ENCODE data around the gene LYRM4. TPM values are rescaled to one million over a fixed set of nuclear protein-coding genes. Genes with fewer than 3 reads are reported as not detected.
A peak's percentile ranks its signal among the peaks of the same experiment; 100 is the strongest.

Gene LYRM4
- total RNA-seq = 7.4 and 16.6 TPM in 2 replicates

DNA sequence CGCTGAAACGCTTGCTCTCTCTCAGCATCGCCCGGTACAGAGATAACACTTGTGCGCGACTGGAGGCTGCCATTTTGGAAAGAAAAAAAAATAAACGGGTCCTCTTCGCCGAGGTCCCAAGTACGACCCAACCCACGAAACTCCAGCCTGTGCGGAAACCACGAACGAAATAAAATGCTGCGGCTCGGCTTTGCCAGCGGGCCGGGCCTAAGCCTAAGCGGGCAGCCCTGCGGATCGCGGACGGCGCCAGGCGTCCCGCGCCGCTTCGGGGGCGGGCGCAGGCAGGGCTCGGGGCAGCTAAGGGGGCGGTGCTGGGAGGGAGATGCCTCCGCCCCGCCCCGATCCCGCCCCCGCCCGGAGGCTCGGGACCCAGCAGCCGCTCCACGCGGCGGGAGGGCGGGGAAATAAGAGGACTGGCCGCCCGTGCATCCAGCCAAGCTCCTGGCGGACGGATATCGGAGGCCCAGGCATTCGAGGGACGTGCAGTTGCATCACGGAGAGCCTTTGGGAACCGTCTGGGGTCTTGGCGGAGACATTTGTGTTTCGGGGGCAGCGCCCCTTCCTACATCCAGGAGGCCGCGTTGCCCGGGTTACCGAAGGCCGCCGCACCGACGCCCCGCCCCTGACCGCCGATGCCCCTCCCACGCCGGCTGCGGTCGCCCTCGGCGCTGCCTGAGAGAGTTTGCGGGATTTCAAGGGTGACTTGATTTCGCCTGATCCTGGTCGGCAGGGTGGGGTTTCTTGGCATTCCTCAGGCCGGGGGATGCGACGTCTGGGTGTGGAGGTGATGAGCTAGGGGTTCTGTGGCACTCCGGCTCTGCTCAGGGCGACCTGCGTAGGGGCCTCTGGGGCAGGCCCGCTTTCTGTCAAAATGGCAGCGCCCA lies at the start of gene LYRM4, which contains the start of gene FARS2:
Gene LYRM4 (minus strand): TSS at position 290 of the 884 bp plus-strand sequence. CDS start 217 bp downstream, at position 73.
Gene FARS2 (plus strand): TSS at position 853 of the 884 bp plus-strand sequence.
- Histone ChIP-seq H3K79me2 (ENCODE audit: insufficient read depth, low read length) (peaks cover 58% of the 10 kb centered on the region), H3K4me1 (ENCODE audit: insufficient read depth, low read length) (peaks cover 15% of the 10 kb centered on the region), H3K4me2 (ENCODE audit: insufficient read depth, low read length) (peak within 1 kb of the TSS; percentile 99), H3K27ac (ENCODE audit: low read depth, low read length) (peak within 1 kb of the TSS; percentile 97), H2AFZ (ENCODE audit: low read length) (peak within 1 kb of the TSS; percentile 96), H3K27me3 (ENCODE audit: insufficient read depth, low read length) (no peaks in the 10 kb centered on the region), H4K20me1 (ENCODE audit: insufficient read depth, low read length) (no peaks in the 10 kb centered on the region), H3K36me3 (ENCODE audit: insufficient read depth, low read length) (no peaks in the 10 kb centered on the region), H3K4me3 (ENCODE audit: insufficient read depth, low read length) (peak within 1 kb of the TSS; percentile 84), H3K9me3 (ENCODE audit: low read depth, low read length) (no peaks in the 10 kb centered on the region)
- peak; percentile 97 for DNase-seq (ENCODE audit: insufficient read length, low spot score, missing footprints)
- TF ChIP-seq, protein P1, sequence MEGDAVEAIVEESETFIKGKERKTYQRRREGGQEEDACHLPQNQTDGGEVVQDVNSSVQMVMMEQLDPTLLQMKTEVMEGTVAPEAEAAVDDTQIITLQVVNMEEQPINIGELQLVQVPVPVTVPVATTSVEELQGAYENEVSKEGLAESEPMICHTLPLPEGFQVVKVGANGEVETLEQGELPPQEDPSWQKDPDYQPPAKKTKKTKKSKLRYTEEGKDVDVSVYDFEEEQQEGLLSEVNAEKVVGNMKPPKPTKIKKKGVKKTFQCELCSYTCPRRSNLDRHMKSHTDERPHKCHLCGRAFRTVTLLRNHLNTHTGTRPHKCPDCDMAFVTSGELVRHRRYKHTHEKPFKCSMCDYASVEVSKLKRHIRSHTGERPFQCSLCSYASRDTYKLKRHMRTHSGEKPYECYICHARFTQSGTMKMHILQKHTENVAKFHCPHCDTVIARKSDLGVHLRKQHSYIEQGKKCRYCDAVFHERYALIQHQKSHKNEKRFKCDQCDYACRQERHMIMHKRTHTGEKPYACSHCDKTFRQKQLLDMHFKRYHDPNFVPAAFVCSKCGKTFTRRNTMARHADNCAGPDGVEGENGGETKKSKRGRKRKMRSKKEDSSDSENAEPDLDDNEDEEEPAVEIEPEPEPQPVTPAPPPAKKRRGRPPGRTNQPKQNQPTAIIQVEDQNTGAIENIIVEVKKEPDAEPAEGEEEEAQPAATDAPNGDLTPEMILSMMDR (IDR thresholded peaks at IDR 0.05; ENCODE audit: extremely low read depth, low read depth, low read length) = no peak

DNA sequence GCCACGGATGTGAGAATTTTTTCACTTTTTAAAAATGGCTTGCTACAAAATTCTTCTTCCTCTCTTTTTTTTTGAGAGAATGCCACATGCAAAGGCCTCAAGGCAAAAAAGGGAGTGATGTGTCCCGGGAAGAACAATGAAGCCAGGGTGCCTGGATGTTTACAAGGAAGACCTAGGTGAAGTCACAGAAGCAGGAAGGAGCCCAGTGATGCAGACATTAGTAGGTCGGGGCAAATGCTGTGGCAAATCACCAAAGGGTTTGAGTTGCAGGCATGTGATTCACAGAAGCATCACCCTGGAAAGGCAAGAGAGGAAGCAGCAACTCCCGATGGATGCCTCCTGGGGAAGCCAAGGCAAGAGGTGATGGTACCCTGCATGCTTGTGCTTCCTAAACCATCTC lies 47.3 kb upstream of the LYRM4 start:
- no peaks in the 10 kb centered on the region for H3K27me3 ChIP-seq (ENCODE audit: insufficient read depth, low read length)
- peaks cover 26% of the 10 kb centered on the region for H4K20me1 ChIP-seq (ENCODE audit: insufficient read depth, low read length)
- no peaks in the 10 kb centered on the region for H3K36me3 ChIP-seq (ENCODE audit: insufficient read depth, low read length)
- no peak overlapping the region for H3K4me2 ChIP-seq (ENCODE audit: insufficient read depth, low read length)
- no peak overlapping the region for H2AFZ ChIP-seq (ENCODE audit: low read length)
- H3K9me3 ChIP-seq (ENCODE audit: low read depth, low read length) = no peaks in the 10 kb centered on the region
- TF ChIP-seq, protein P1 (IDR thresholded peaks at IDR 0.05; ENCODE audit: extremely low read depth, low read depth, low read length) = no peak
- peaks cover 10% of the 10 kb centered on the region for H3K4me1 ChIP-seq (ENCODE audit: insufficient read depth, low read length)
- DNase-seq (ENCODE audit: insufficient read length, low spot score, missing footprints) = no peak
- H3K4me3 ChIP-seq (ENCODE audit: insufficient read depth, low read length) = no peak overlapping the region
- no peak overlapping the region for H3K27ac ChIP-seq (ENCODE audit: low read depth, low read length)
- H3K79me2 ChIP-seq (ENCODE audit: insufficient read depth, low read length) = peaks cover 9% of the 10 kb centered on the region

DNA sequence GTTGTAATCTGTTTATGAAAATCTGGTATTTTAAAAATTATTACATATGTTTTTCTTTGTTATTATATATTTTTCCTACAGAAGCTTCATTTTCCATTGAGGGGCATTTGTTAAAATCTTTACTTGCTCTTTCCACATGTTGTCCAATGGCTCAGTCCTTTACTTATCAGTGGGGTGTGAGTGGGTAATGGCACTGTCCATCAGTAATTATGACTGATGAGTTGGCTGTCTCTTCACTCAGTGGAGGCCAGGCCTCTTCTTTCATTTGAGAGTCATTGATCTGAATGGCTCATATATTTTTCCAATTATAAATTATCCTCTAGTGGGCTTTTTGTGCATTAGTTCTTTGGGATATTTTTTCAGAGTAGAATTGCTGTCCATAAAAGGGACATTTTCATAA lies 46.3 kb upstream of the LYRM4 start:
- DNase-seq (ENCODE audit: insufficient read length, low spot score, missing footprints) = no peak
- peaks cover 9% of the 10 kb centered on the region for H3K79me2 ChIP-seq (ENCODE audit: insufficient read depth, low read length)
- H3K4me3 ChIP-seq (ENCODE audit: insufficient read depth, low read length) = no peak overlapping the region
- H3K27me3 ChIP-seq (ENCODE audit: insufficient read depth, low read length) = no peaks in the 10 kb centered on the region
- peaks cover 24% of the 10 kb centered on the region for H4K20me1 ChIP-seq (ENCODE audit: insufficient read depth, low read length)
- TF ChIP-seq, protein P1 (IDR thresholded peaks at IDR 0.05; ENCODE audit: extremely low read depth, low read depth, low read length) = no peak
- no peaks in the 10 kb centered on the region for H3K36me3 ChIP-seq (ENCODE audit: insufficient read depth, low read length)
- H3K27ac ChIP-seq (ENCODE audit: low read depth, low read length) = no peak overlapping the region
- no peak overlapping the region for H3K4me2 ChIP-seq (ENCODE audit: insufficient read depth, low read length)
- no peak overlapping the region for H2AFZ ChIP-seq (ENCODE audit: low read length)
- peaks cover 10% of the 10 kb centered on the region for H3K4me1 ChIP-seq (ENCODE audit: insufficient read depth, low read length)
- no peaks in the 10 kb centered on the region for H3K9me3 ChIP-seq (ENCODE audit: low read depth, low read length)

DNA sequence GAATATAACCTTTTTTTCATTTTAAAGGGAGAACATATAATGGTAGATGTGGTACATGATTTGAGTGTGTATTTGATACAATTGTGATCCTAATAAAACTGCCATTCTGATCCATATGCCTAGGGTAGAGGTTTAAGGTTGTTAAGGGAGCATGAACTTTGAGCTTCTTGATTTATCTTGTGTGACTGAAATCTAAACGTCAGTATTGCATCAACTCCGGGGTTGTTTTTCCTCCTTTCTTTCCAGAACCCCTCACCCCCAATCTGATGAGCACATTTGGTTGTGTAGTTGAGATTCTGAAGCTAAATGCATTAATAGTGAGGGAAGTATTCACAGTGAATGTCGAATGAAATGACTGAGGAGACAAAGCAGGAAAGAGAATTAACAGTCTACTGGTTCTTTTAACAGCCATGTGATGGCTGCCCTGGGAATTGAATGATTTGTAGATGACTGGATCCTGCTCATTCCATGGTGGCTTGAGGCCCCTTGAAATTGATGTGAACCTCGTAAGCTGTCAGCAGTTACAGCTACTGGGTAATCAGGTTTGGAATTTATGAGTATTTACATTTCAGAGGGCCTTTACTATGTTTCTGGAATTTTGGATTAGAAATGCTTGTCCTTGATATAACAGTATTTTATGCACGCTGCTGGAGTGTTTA lies 45.3 kb upstream of the LYRM4 start:
- Histone ChIP-seq H3K4me2 (ENCODE audit: insufficient read depth, low read length) (peak overlapping the region; percentile 6), H3K27ac (ENCODE audit: low read depth, low read length) (no peak overlapping the region), H3K4me3 (ENCODE audit: insufficient read depth, low read length) (no peak overlapping the region), H4K20me1 (ENCODE audit: insufficient read depth, low read length) (peaks cover 32% of the 10 kb centered on the region), H3K36me3 (ENCODE audit: insufficient read depth, low read length) (no peaks in the 10 kb centered on the region), H3K27me3 (ENCODE audit: insufficient read depth, low read length) (no peaks in the 10 kb centered on the region), H3K9me3 (ENCODE audit: low read depth, low read length) (no peaks in the 10 kb centered on the region), H3K4me1 (ENCODE audit: insufficient read depth, low read length) (peaks cover 10% of the 10 kb centered on the region), H2AFZ (ENCODE audit: low read length) (no peak overlapping the region), H3K79me2 (ENCODE audit: insufficient read depth, low read length) (peaks cover 9% of the 10 kb centered on the region)
- peak; percentile 44 for DNase-seq (ENCODE audit: insufficient read length, low spot score, missing footprints)
- TF ChIP-seq, protein P1 (IDR thresholded peaks at IDR 0.05; ENCODE audit: extremely low read depth, low read depth, low read length) = no peak
